Neural cell (in vitro differentiated cells): Measurements from ENCODE around the gene REPS1. TPM values are rescaled to one million over a fixed set of nuclear protein-coding genes. Genes with fewer than 3 reads are reported as not detected.

ENCODE experiments used
- H2AFZ ChIP-seq: fragments of 200-600, 300-800 bp; sonication (generic), shearing (Covaris generic); 2 replicates; pipeline ENCODE4 v1.6.0; 2014; ENCODE audit warnings: low read depth, mild to moderate bottlenecking, antibody characterized with exemption, low read length, moderate library complexity
- H3F3A ChIP-seq: fragments of 200-600 bp; shearing (Covaris generic); 2 replicates; pipeline ENCODE4 v1.6.1; 2016; ENCODE audit warnings: mild to moderate bottlenecking, moderate library complexity, mixed read lengths, antibody characterized with exemption, low read length; ENCODE audit not compliant: insufficient read depth, poor library complexity, severe bottlenecking
- H3K27ac ChIP-seq: fragments of 200-600, 300-800 bp; sonication (generic), shearing (Covaris generic); 2 replicates; pipeline ENCODE4 v1.5.1; 2014; ENCODE audit warnings: mild to moderate bottlenecking, low read length, moderate library complexity
- H3K27me3 ChIP-seq: fragments of 300-800, 200-600 bp; sonication (generic), shearing (Covaris generic); 2 replicates; pipeline ENCODE4 v1.6.0; 2014; ENCODE audit warnings: mild to moderate bottlenecking, low read depth, low read length, moderate library complexity; ENCODE audit not compliant: insufficient read depth
- H3K36me3 ChIP-seq: fragments of 300-800, 200-600 bp; sonication (generic), shearing (Covaris generic); 2 replicates; pipeline ENCODE4 v1.5.1; 2014; ENCODE audit warnings: mild to moderate bottlenecking, antibody characterized with exemption, low read length, moderate library complexity; ENCODE audit not compliant: insufficient read depth
- H3K4me2 ChIP-seq: fragments of 300-800, 200-600 bp; sonication (generic), shearing (Covaris generic); 2 replicates; pipeline ENCODE4 v1.6.0; 2014; ENCODE audit warnings: mild to moderate bottlenecking, low read length
- H3K4me3 ChIP-seq: fragments of 300-800, 200-600 bp; sonication (generic), shearing (Covaris generic); 2 replicates; pipeline ENCODE4 v1.5.1; 2014; ENCODE audit warnings: mild to moderate bottlenecking, low read length, moderate library complexity
- H3K79me2 ChIP-seq: fragments of 200-600 bp; shearing (Covaris generic); replicated peaks from 2 replicates; pipeline ENCODE4 v1.6.0; 2014; ENCODE audit warnings: mild to moderate bottlenecking, low read length, moderate library complexity; ENCODE audit not compliant: insufficient read depth
- H3K9ac ChIP-seq: fragments of 300-800, 200-600 bp; sonication (generic), shearing (Covaris generic); 2 replicates; pipeline ENCODE4 v1.6.1; 2016; ENCODE audit warnings: mild to moderate bottlenecking, low read length, mixed read lengths
- H3K9me2 ChIP-seq: fragments of 200-600 bp; shearing (Covaris generic); 2 replicates; pipeline ENCODE4 v1.6.1; 2016; ENCODE audit warnings: mild to moderate bottlenecking, low read length, mixed read lengths; ENCODE audit not compliant: insufficient read depth
- H3K9me3 ChIP-seq: fragments of 200-600, 300-800 bp; sonication (generic), shearing (Covaris generic); 2 replicates; pipeline ENCODE4 v1.6.1; 2016; ENCODE audit warnings: mild to moderate bottlenecking, mixed run types, low read length, moderate library complexity, mixed read lengths
- H4K20me1 ChIP-seq: fragments of 200-600 bp; shearing (Covaris generic); 2 replicates; pipeline ENCODE4 v1.6.1; 2016; ENCODE audit warnings: mild to moderate bottlenecking, mixed run types; ENCODE audit not compliant: insufficient read depth
- CTCF ChIP-seq: fragments of 450-650 bp; IDR thresholded peaks from 2 replicates; pipeline ENCODE4 v1.5.1; 2014; ENCODE audit warnings: antibody characterized with exemption, mild to moderate bottlenecking, moderate library complexity; ENCODE audit not compliant: poor library complexity, severe bottlenecking
- EP300 ChIP-seq: fragments of 450-650 bp; conservative IDR thresholded peaks from 2 replicates; pipeline ENCODE4 v1.6.1; 2014; ENCODE audit warnings: antibody characterized with exemption, mild to moderate bottlenecking, moderate library complexity; ENCODE audit not compliant: poor library complexity, severe bottlenecking
- EZH2 ChIP-seq: fragments of 200-600, 300-800 bp; shearing (Covaris generic), sonication (generic); IDR thresholded peaks from 2 replicates; pipeline ENCODE4 v1.6.1; 2014; ENCODE audit warnings: antibody characterized with exemption, low read length, borderline replicate concordance, mild to moderate bottlenecking; ENCODE audit not compliant: insufficient read depth, poor library complexity, severe bottlenecking
- MXI1 ChIP-seq: fragments of 450-650 bp; conservative IDR thresholded peaks from 2 replicates; pipeline ENCODE4 v1.6.1; 2014; ENCODE audit warnings: antibody characterized with exemption, mild to moderate bottlenecking; ENCODE audit not compliant: poor library complexity, severe bottlenecking
- POLR2AphosphoS5 ChIP-seq: IDR thresholded peaks from 2 replicates; pipeline ENCODE4 v1.6.1; 2012
- RAD21 ChIP-seq: fragments of 450-650 bp; conservative IDR thresholded peaks from 2 replicates; pipeline ENCODE4 v1.6.1; 2014; ENCODE audit warnings: antibody characterized with exemption, mild to moderate bottlenecking, moderate library complexity
- REST ChIP-seq: IDR thresholded peaks from 2 replicates; pipeline ENCODE4 v1.6.1; 2012; ENCODE audit warnings: borderline replicate concordance
- SMC3 ChIP-seq: fragments of 450-650 bp; conservative IDR thresholded peaks from 2 replicates; pipeline ENCODE4 v1.6.1; 2014; ENCODE audit warnings: antibody characterized with exemption, mild to moderate bottlenecking, moderate library complexity; ENCODE audit not compliant: poor library complexity
- TAF1 ChIP-seq: IDR thresholded peaks from 2 replicates; pipeline ENCODE4 v1.6.1; 2012; ENCODE audit warnings: low read depth
- polyA plus RNA-seq: library from polyadenylated mRNA; depleted of rRNA; stranded (reverse); fragments of >200 nt; gene quantifications from 2 replicates; pipeline ENCODE4 v1.2.3, GENCODE V29; 2014

REPS1 gene
- polyA plus RNA-seq, 1 donor from 2014 or later = 64.9 TPM

GRCh38 chr6:139016337-139017213 is 28.5 kb upstream of the REPS1 start:
- H3K79me2 ChIP-seq = no peaks in the 10 kb centered on the region
- no peaks in the 10 kb centered on the region for H3F3A ChIP-seq
- no peak overlapping the region for H3K27ac ChIP-seq
- no peaks in the 10 kb centered on the region for H3K9me3 ChIP-seq
- no peaks in the 10 kb centered on the region for H3K36me3 ChIP-seq
- TF ChIP-seq RAD21 (no peak), POLR2AphosphoS5 (no peak), CTCF (no peak), MXI1 (no peak), REST (no peak), EZH2 (no peak), SMC3 (no peak), EP300 (no peak), TAF1 (no peak)
- H3K9me2 ChIP-seq = no peaks in the 10 kb centered on the region
- H3K4me3 ChIP-seq = no peak overlapping the region
- no peaks in the 10 kb centered on the region for H3K27me3 ChIP-seq
- H2AFZ ChIP-seq = no peak overlapping the region
- no peak overlapping the region for H3K9ac ChIP-seq
- H3K4me2 ChIP-seq = no peak overlapping the region
- H4K20me1 ChIP-seq = no peaks in the 10 kb centered on the region

GRCh38 chr6:139014945-139015344 is 26.9 kb upstream of the REPS1 start:
- H3K9me2 ChIP-seq = no peaks in the 10 kb centered on the region
- H3K27ac ChIP-seq = no peak overlapping the region
- TF ChIP-seq EP300 (no peak), SMC3 (no peak), POLR2AphosphoS5 (no peak), REST (no peak), CTCF (no peak), EZH2 (no peak), MXI1 (no peak), RAD21 (no peak), TAF1 (no peak)
- H3K79me2 ChIP-seq = no peaks in the 10 kb centered on the region
- no peaks in the 10 kb centered on the region for H4K20me1 ChIP-seq
- no peaks in the 10 kb centered on the region for H3K9me3 ChIP-seq
- no peaks in the 10 kb centered on the region for H3K36me3 ChIP-seq
- no peak overlapping the region for H2AFZ ChIP-seq
- H3K27me3 ChIP-seq = no peaks in the 10 kb centered on the region
- no peak overlapping the region for H3K4me3 ChIP-seq
- no peaks in the 10 kb centered on the region for H3F3A ChIP-seq
- H3K9ac ChIP-seq = no peak overlapping the region
- H3K4me2 ChIP-seq = no peak overlapping the region
